CD14-positive monocyte (primary cell): Measurements from ENCODE around the gene PTCHD1. TPM values are rescaled to one million over a fixed set of nuclear protein-coding genes. Genes with fewer than 3 reads are reported as not detected.

Source experiments
- DNase-seq, 3 donors: peaks; one replicate each; pipeline ENCODE4 v3.0.0-alpha.2; 2011 to 2022
- H2AFZ ChIP-seq: 2 replicates; pipeline ENCODE4 v1.6.0; 2012; ENCODE audit warnings: mild to moderate bottlenecking, low read depth, low read length, inconsistent platforms; ENCODE audit not compliant: insufficient read depth, poor library complexity, severe bottlenecking
- H3K27ac ChIP-seq, 2 donors: 1 replicate in 1 of 2; 2 replicates in 1 of 2; pipeline ENCODE4 v1.5.1; 2012 to 2013; ENCODE audit warnings: low read length in 2 of 2, control low read depth in 1 of 2, inconsistent platforms in 1 of 2, low read depth in 1 of 2, mild to moderate bottlenecking in 1 of 2
- H3K27me3 ChIP-seq, 2 donors: one replicate each; pipeline versions ENCODE4 v1.6.0 to v1.6.1; 2011 to 2013; ENCODE audit warnings: low read length in 2 of 2; ENCODE audit not compliant: control insufficient read depth in 2 of 2, insufficient read depth in 2 of 2
- H3K36me3 ChIP-seq, 2 donors: replicated peaks in 1 of 2; 1 replicate in 1 of 2; 2 replicates in 1 of 2; pipeline versions ENCODE4 v1.5.1 to v1.6.1; 2012 to 2013; ENCODE audit warnings: low read length in 2 of 2, control low read depth in 1 of 2, inconsistent platforms in 1 of 2, mild to moderate bottlenecking in 1 of 2; ENCODE audit not compliant: insufficient read depth in 2 of 2, control insufficient read depth in 1 of 2
- H3K4me1 ChIP-seq, 2 donors: 1 replicate in 1 of 2; 2 replicates in 1 of 2; pipeline versions ENCODE4 v1.5.1 to v1.6.1; 2012 to 2013; ENCODE audit warnings: low read length in 2 of 2, control low read depth in 1 of 2, inconsistent platforms in 1 of 2, mild to moderate bottlenecking in 1 of 2, moderate library complexity in 1 of 2; ENCODE audit not compliant: insufficient read depth in 2 of 2, control insufficient read depth in 1 of 2
- H3K4me2 ChIP-seq: replicated peaks from 2 replicates; pipeline ENCODE3; 2012; ENCODE audit warnings: low read length, moderate library complexity, mild to moderate bottlenecking; ENCODE audit not compliant: poor library complexity, severe bottlenecking; ENCODE audit errors: extremely low read depth
- H3K4me3 ChIP-seq, 3 experiments: fragments of 200-600 bp in 1 of 3; sonication (generic) in 1 of 3; replicated peaks in 1 of 3; 1 replicate in 2 of 3; 2 replicates in 1 of 3; pipeline ENCODE4 v1.5.1; 2011 to 2013; ENCODE audit warnings: low read length in 3 of 3, mild to moderate bottlenecking in 3 of 3, control low read depth in 2 of 3, low read depth in 2 of 3, inconsistent platforms in 1 of 3, moderate library complexity in 1 of 3
- H3K79me2 ChIP-seq: 2 replicates; pipeline ENCODE4 v1.6.0; 2012; ENCODE audit warnings: mild to moderate bottlenecking, control low read depth, inconsistent platforms, low read length, moderate library complexity; ENCODE audit not compliant: insufficient read depth
- H3K9ac ChIP-seq: 2 replicates; pipeline ENCODE4 v1.6.0; 2017; ENCODE audit warnings: low read length, mild to moderate bottlenecking; ENCODE audit not compliant: insufficient read depth, poor library complexity, severe bottlenecking
- H3K9me3 ChIP-seq, 2 donors: replicated peaks in 1 of 2; 1 replicate in 1 of 2; 2 replicates in 1 of 2; pipeline versions ENCODE4 v1.5.1 to v1.6.1; 2012 to 2013; ENCODE audit warnings: low read length in 2 of 2, control low read depth in 1 of 2; ENCODE audit not compliant: control insufficient read depth in 1 of 2, insufficient read depth in 1 of 2
- H4K20me1 ChIP-seq: 2 replicates; pipeline ENCODE4 v1.6.0; 2012; ENCODE audit warnings: mild to moderate bottlenecking, low read length, control low read depth, moderate library complexity; ENCODE audit not compliant: insufficient read depth
- H3K27ac Mint-ChIP-seq, 7 donors: one replicate each; pipeline ENCODE4 v1.8.0; 2020; ENCODE audit warnings: mild to moderate bottlenecking in 7 of 7, mixed read lengths in 7 of 7, moderate library complexity in 6 of 7, inconsistent platforms in 2 of 7
- H3K27me3 Mint-ChIP-seq, 3 donors: one replicate each; pipeline ENCODE4 v1.8.0; 2021 to 2022; ENCODE audit warnings: low read depth in 3 of 3, mild to moderate bottlenecking in 3 of 3, mixed read lengths in 3 of 3, moderate library complexity in 3 of 3, inconsistent platforms in 1 of 3
- H3K36me3 Mint-ChIP-seq, 2 donors: one replicate each; pipeline ENCODE4 v1.8.0; 2020; ENCODE audit warnings: mixed read lengths in 2 of 2, inconsistent platforms in 1 of 2, mild to moderate bottlenecking in 1 of 2
- H3K4me1 Mint-ChIP-seq: one replicate; pipeline ENCODE4 v1.8.0; 2020; ENCODE audit warnings: mild to moderate bottlenecking, mixed read lengths
- H3K4me3 Mint-ChIP-seq, 2 donors: one replicate each; pipeline ENCODE4 v1.8.0; 2020; ENCODE audit warnings: mild to moderate bottlenecking in 2 of 2, mixed read lengths in 2 of 2, moderate library complexity in 1 of 2
- H3K9me3 Mint-ChIP-seq, 7 donors: one replicate each; pipeline ENCODE4 v1.8.0; 2020 to 2022; ENCODE audit warnings: mixed read lengths in 7 of 7, mild to moderate bottlenecking in 6 of 7, moderate library complexity in 6 of 7, inconsistent platforms in 2 of 7
- CTCF ChIP-seq: fragments of 200-600 bp; IDR thresholded peaks from one replicate; pipeline ENCODE4 v1.8.0; 2022; ENCODE audit warnings: antibody characterized with exemption, mild to moderate bottlenecking
- WGBS: methylation state at CpG from one replicate; pipeline ENCODE4 v1.1.5; 2013; ENCODE audit warnings: missing lambda C conversion rate; ENCODE audit not compliant: insufficient coverage; 5-methylcytosine and 5-hydroxymethylcytosine counted together
- intact Hi-C, 2 donors: fragments of 100-400 bp; cut with micrococcal nuclease; formaldehyde crosslinking; loops; one replicate each; pipeline versions ENCODE4 v1.15.0 to v1.15.1; 2023
- polyA plus RNA-seq, 3 donors: library from polyadenylated mRNA; depleted of rRNA in 1 of 3; unstranded in 2 of 3; stranded (reverse) in 1 of 3; fragments of 300-500 nt in 2 of 3; fragments of >200 nt in 1 of 3; fragmentation: Illumina TruSeq in 2 of 3; gene quantifications; 1 replicate in 2 of 3; 2 replicates in 1 of 3; pipeline ENCODE4 v1.2.3, GENCODE V29; 2012 to 2021

PTCHD1 gene
- polyA plus RNA-seq, 3 donors, result not detected

GRCh38 chrX:23392195-23392594 is 57.5 kb downstream of the PTCHD1 start:
- no peaks in the 10 kb centered on the region for H3K36me3 Mint-ChIP-seq
- no peak overlapping the region for H3K9ac ChIP-seq
- no peak overlapping the region for H3K4me3 Mint-ChIP-seq
- no peaks in the 10 kb centered on the region for H3K27me3 ChIP-seq
- H3K27me3 Mint-ChIP-seq, result peaks cover 0 to 3% (median 0%) of the 10 kb centered on the region in 3 donors
- H3K9me3 Mint-ChIP-seq, result peaks cover 0 to 2% (median 0%) of the 10 kb centered on the region in 7 donors
- no CpG with 5 or more reads among the region's 5 CpGs for WGBS
- H3K4me1 ChIP-seq, result no peaks in the 10 kb centered on the region
- no peaks in the 10 kb centered on the region for H3K9me3 ChIP-seq
- H3K4me1 Mint-ChIP-seq, result no peaks in the 10 kb centered on the region
- H3K27ac Mint-ChIP-seq, result no peak overlapping the region
- H3K4me3 ChIP-seq, result no peak overlapping the region
- no peak overlapping the region for H2AFZ ChIP-seq
- no peak overlapping the region for H3K4me2 ChIP-seq
- no peak for DNase-seq
- no peak for TF ChIP-seq CTCF
- no peak overlapping the region for H3K27ac ChIP-seq
- no peaks in the 10 kb centered on the region for H4K20me1 ChIP-seq
- intact Hi-C loops, result no loop called here
- H3K36me3 ChIP-seq, result no peaks in the 10 kb centered on the region
- H3K79me2 ChIP-seq, result no peaks in the 10 kb centered on the region

DNA sequence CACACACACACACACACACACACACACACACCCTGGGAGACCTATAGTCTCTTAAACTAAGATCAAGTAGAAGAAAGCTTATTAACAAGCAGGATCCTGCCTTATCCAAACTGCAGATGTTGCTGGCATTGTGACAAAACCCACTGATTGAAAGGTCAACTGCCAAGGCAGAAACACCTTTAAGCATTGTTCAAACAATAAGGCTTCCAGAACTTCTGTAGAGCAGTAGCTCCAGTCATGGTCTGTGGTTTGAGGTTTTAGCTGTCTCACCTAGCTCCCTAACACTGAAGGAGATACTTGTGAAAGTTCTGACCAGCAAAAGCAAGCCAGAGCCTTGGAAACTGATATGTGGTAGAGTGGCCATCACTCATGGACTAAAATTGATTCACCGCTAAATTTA is 59.8 kb downstream of the PTCHD1 start:
- intact Hi-C loops, result no loop called here
- WGBS, result no CpG with 5 or more reads among the region's 1 CpG
- H3K36me3 ChIP-seq, result no peaks in the 10 kb centered on the region
- H3K27me3 ChIP-seq, result no peaks in the 10 kb centered on the region
- Mint-ChIP-seq H3K27ac (no peak overlapping the region), H3K36me3 (no peaks in the 10 kb centered on the region), H3K4me3 (no peak overlapping the region), H3K4me1 (no peaks in the 10 kb centered on the region), H3K27me3 (peaks cover 0 to 3% (median 0%) of the 10 kb centered on the region in 3 donors), H3K9me3 (peaks cover 0 to 2% (median 0%) of the 10 kb centered on the region in 7 donors)
- H4K20me1 ChIP-seq, result no peaks in the 10 kb centered on the region
- no peaks in the 10 kb centered on the region for H3K79me2 ChIP-seq
- TF ChIP-seq CTCF, result no peak
- no peak overlapping the region for H2AFZ ChIP-seq
- DNase-seq, result no peak
- no peaks in the 10 kb centered on the region for H3K4me1 ChIP-seq
- H3K4me3 ChIP-seq, result no peak overlapping the region
- H3K27ac ChIP-seq, result no peak overlapping the region
- H3K4me2 ChIP-seq, result no peak overlapping the region
- no peak overlapping the region for H3K9ac ChIP-seq
- H3K9me3 ChIP-seq, result no peaks in the 10 kb centered on the region
